Measurements from ENCODE around the gene PUM2.

The PUM2 gene

GRCh38 chr2:20326163-20326780 is 24.4 kb downstream of the PUM2 start:
- Mint-ChIP-seq H3K4me3 (no peak overlapping the region), H3K4me1 (peaks cover 84% of the 10 kb centered on the region), H3K27ac (peak overlapping the region in 1 of 2 donors; percentile 52), H3K9me3 (peaks cover 6 to 10% of the 10 kb centered on the region in 2 donors), H3K27me3 (no peaks in the 10 kb centered on the region)
- ATAC-seq (peak; percentile 84), DNase-seq (peak; percentile 31 to 37)

- no peaks in the 10 kb centered on the region for H3K27me3 Mint-ChIP-seq
- H3K27ac Mint-ChIP-seq = peak overlapping the region; percentile 53 to 59
- DNase-seq = no peak
- H3K4me3 Mint-ChIP-seq = no peak overlapping the region
- no peaks in the 10 kb centered on the region for H3K9me3 Mint-ChIP-seq
- ATAC-seq = no peak
- H3K4me1 Mint-ChIP-seq = peaks cover 69% of the 10 kb centered on the region
Observed at GRCh38 chr2:20322527-20323300, 27.9 kb downstream of the PUM2 start.

GRCh38 chr2:20317690-20318089 is 33.0 kb downstream of the PUM2 start:
- H3K9me3 Mint-ChIP-seq = no peaks in the 10 kb centered on the region
- H3K27ac Mint-ChIP-seq = no peak overlapping the region
- no peaks in the 10 kb centered on the region for H3K27me3 Mint-ChIP-seq
- H3K4me1 Mint-ChIP-seq = peaks cover 49% of the 10 kb centered on the region
- no peak overlapping the region for H3K4me3 Mint-ChIP-seq
- DNase-seq (no peak), ATAC-seq (no peak)

GRCh38 chr2:20317197-20317596 is 33.4 kb downstream of the PUM2 start:
- Mint-ChIP-seq H3K4me1 (peaks cover 47% of the 10 kb centered on the region), H3K27ac (no peak overlapping the region)

GRCh38 chr2:20314562-20315501 is 35.8 kb downstream of the PUM2 start:
- no peak for DNase-seq
- H3K27ac Mint-ChIP-seq = no peak overlapping the region

More at GRCh38 chr2:20317197-20317596, 33.4 kb downstream of the PUM2 start:
- Mint-ChIP-seq H3K4me3 (no peak overlapping the region), H3K27me3 (no peaks in the 10 kb centered on the region), H3K9me3 (no peaks in the 10 kb centered on the region)
- no peak for DNase-seq
- ATAC-seq = no peak

GRCh38 chr2:20313659-20314058 is 37.0 kb downstream of the PUM2 start:
- H3K27ac Mint-ChIP-seq = no peak overlapping the region
- no peak for DNase-seq
- H3K27me3 Mint-ChIP-seq = no peaks in the 10 kb centered on the region
- H3K9me3 Mint-ChIP-seq = no peaks in the 10 kb centered on the region
- ATAC-seq = no peak
- H3K4me1 Mint-ChIP-seq = peaks cover 18% of the 10 kb centered on the region
- H3K4me3 Mint-ChIP-seq = no peak overlapping the region

More at GRCh38 chr2:20314562-20315501, 35.8 kb downstream of the PUM2 start:
- H3K9me3 Mint-ChIP-seq = no peaks in the 10 kb centered on the region
- peaks cover 29% of the 10 kb centered on the region for H3K4me1 Mint-ChIP-seq
- H3K27me3 Mint-ChIP-seq = no peaks in the 10 kb centered on the region
- no peak overlapping the region for H3K4me3 Mint-ChIP-seq
- ATAC-seq = no peak

- DNase-seq (no peak), ATAC-seq (no peak)
- H3K27ac Mint-ChIP-seq = no peak overlapping the region
Observed at GRCh38 chr2:20309001-20309400, 41.6 kb downstream of the PUM2 start.

GRCh38 chr2:20307311-20307710 is 43.3 kb downstream of the PUM2 start:
- DNase-seq (no peak), ATAC-seq (no peak)
- Mint-ChIP-seq H3K4me3 (no peak overlapping the region), H3K4me1 (no peaks in the 10 kb centered on the region), H3K9me3 (no peaks in the 10 kb centered on the region), H3K27me3 (no peaks in the 10 kb centered on the region), H3K27ac (no peak overlapping the region)

More at GRCh38 chr2:20309001-20309400, 41.6 kb downstream of the PUM2 start:
- Mint-ChIP-seq H3K9me3 (no peaks in the 10 kb centered on the region), H3K27me3 (no peaks in the 10 kb centered on the region), H3K4me3 (no peak overlapping the region), H3K4me1 (peaks cover 11% of the 10 kb centered on the region)

- Mint-ChIP-seq H3K27ac (no peak overlapping the region), H3K27me3 (no peaks in the 10 kb centered on the region), H3K4me3 (no peak overlapping the region), H3K9me3 (no peaks in the 10 kb centered on the region), H3K4me1 (peaks cover 6% of the 10 kb centered on the region)
- DNase-seq (no peak), ATAC-seq (no peak)
Observed at GRCh38 chr2:20304411-20304810, 46.2 kb downstream of the PUM2 start.

- Mint-ChIP-seq H3K27ac (no peak overlapping the region), H3K27me3 (no peaks in the 10 kb centered on the region), H3K9me3 (no peaks in the 10 kb centered on the region), H3K4me3 (no peak overlapping the region), H3K4me1 (peaks cover 11% of the 10 kb centered on the region)
- DNase-seq (no peak), ATAC-seq (no peak)
Observed at GRCh38 chr2:20303966-20304365, 46.7 kb downstream of the PUM2 start.

GRCh38 chr2:20302019-20302418 is 48.6 kb downstream of the PUM2 start:
- no peaks in the 10 kb centered on the region for H3K9me3 Mint-ChIP-seq
- peaks cover 14% of the 10 kb centered on the region for H3K4me1 Mint-ChIP-seq
- DNase-seq = no peak
- no peak overlapping the region for H3K27ac Mint-ChIP-seq
- no peaks in the 10 kb centered on the region for H3K27me3 Mint-ChIP-seq
- no peak overlapping the region for H3K4me3 Mint-ChIP-seq
- no peak for ATAC-seq

- H3K9me3 Mint-ChIP-seq = no peaks in the 10 kb centered on the region
- no peak for ATAC-seq
- H3K27ac Mint-ChIP-seq = no peak overlapping the region
- peaks cover 28% of the 10 kb centered on the region for H3K4me1 Mint-ChIP-seq
- DNase-seq = no peak
- H3K4me3 Mint-ChIP-seq = no peak overlapping the region
- H3K27me3 Mint-ChIP-seq = no peaks in the 10 kb centered on the region
Observed at GRCh38 chr2:20300656-20301055, 50.0 kb downstream of the PUM2 start.

- H3K9me3 Mint-ChIP-seq = no peaks in the 10 kb centered on the region
- no peak for ATAC-seq
- no peaks in the 10 kb centered on the region for H3K27me3 Mint-ChIP-seq
- H3K4me1 Mint-ChIP-seq = peaks cover 28% of the 10 kb centered on the region
- H3K27ac Mint-ChIP-seq = peak overlapping the region in 1 of 2 donors; percentile 19
- no peak overlapping the region for H3K4me3 Mint-ChIP-seq
- no peak for DNase-seq
Observed at GRCh38 chr2:20299113-20299512, 51.5 kb downstream of the PUM2 start.

GRCh38 chr2:20294231-20294630 is 56.4 kb downstream of the PUM2 start:
- no peak overlapping the region for H3K27ac Mint-ChIP-seq
- H3K4me1 Mint-ChIP-seq = peaks cover 32% of the 10 kb centered on the region
- no peak overlapping the region for H3K4me3 Mint-ChIP-seq
- no peaks in the 10 kb centered on the region for H3K9me3 Mint-ChIP-seq
- H3K27me3 Mint-ChIP-seq = no peaks in the 10 kb centered on the region
- DNase-seq (no peak), ATAC-seq (no peak)

- Mint-ChIP-seq H3K9me3 (no peaks in the 10 kb centered on the region), H3K27me3 (no peaks in the 10 kb centered on the region), H3K4me1 (peaks cover 26% of the 10 kb centered on the region), H3K27ac (no peak overlapping the region), H3K4me3 (no peak overlapping the region)
- DNase-seq (no peak), ATAC-seq (no peak)
Observed at GRCh38 chr2:20292984-20293383, 57.7 kb downstream of the PUM2 start.

Data from stimulated activated naive CD8-positive, alpha-beta T cell treated with anti-CD3 and anti-CD28 coated beads, Interleukin-15, amount 100 ng/mL, for 72 hours (primary cell).